Ishikawa (cell line): Measurements from ENCODE around the gene ARL14.

Source experiments
- CREB1 ChIP-seq: IDR thresholded peaks from 2 replicates; pipeline ENCODE4 v1.6.1; 2012; ENCODE audit warnings: low read depth
- EP300 ChIP-seq: IDR thresholded peaks from 2 replicates; pipeline ENCODE4 v1.6.1; 2012; ENCODE audit warnings: borderline replicate concordance
- TAF1 ChIP-seq: IDR thresholded peaks from 2 replicates; pipeline ENCODE4 v1.6.1; 2012; ENCODE audit warnings: low read depth, mild to moderate bottlenecking
- USF1 ChIP-seq: IDR thresholded peaks from 2 replicates; pipeline ENCODE4 v1.6.1; 2012

- TF ChIP-seq CREB1: no peak
- TF ChIP-seq TAF1: no peak
- TF ChIP-seq EP300: no peak
- TF ChIP-seq USF1: no peak
Observed at GRCh38 chr3:160694345-160694744, 17.4 kb downstream of the ARL14 start.
